Ovary (tissue), 9 donors: ENCODE measurements around the gene ETNK2. TPM values are rescaled to one million over a fixed set of nuclear protein-coding genes. Genes with fewer than 3 reads are reported as not detected.

Source experiments
- DNase-seq, 5 donors: peaks; one replicate each; pipeline ENCODE4 v3.0.0-alpha.2; 2019 to 2020
- H3K27ac ChIP-seq, 2 donors: fragments of 200-600 bp; one replicate each; pipeline versions ENCODE4 v1.5.1 to v1.8.0; 2019 to 2022
- H3K27me3 ChIP-seq: fragments of 200-600 bp; one replicate; pipeline ENCODE4 v1.8.0; 2022
- H3K36me3 ChIP-seq: fragments of 200-600 bp; sonication (generic); one replicate; pipeline ENCODE4 v1.5.1; 2019
- H3K4me1 ChIP-seq: one replicate; pipeline ENCODE4 v1.8.1; 2013; ENCODE audit warnings: mild to moderate bottlenecking, moderate library complexity; ENCODE audit not compliant: insufficient read depth
- H3K4me3 ChIP-seq: fragments of 200-600 bp; sonication (generic); one replicate; pipeline ENCODE4 v1.5.1; 2017
- H3K9me3 ChIP-seq, 2 donors: fragments of 200-600 bp in 1 of 2; sonication (generic) in 1 of 2; one replicate each; pipeline versions ENCODE4 v1.5.1 to v1.8.1; 2013 to 2019; ENCODE audit warnings: mild to moderate bottlenecking in 1 of 2, moderate library complexity in 1 of 2
- CTCF ChIP-seq, 3 donors: fragments of 450-650 bp in 2 of 3; fragments of 200-600 bp in 1 of 3; IDR thresholded peaks; one replicate each; pipeline versions ENCODE4 v1.5.1 to v1.8.0; 2016 to 2022; ENCODE audit warnings: antibody characterized with exemption in 3 of 3, mild to moderate bottlenecking in 1 of 3
- EP300 ChIP-seq: sonication (generic); formaldehyde crosslinking; IDR thresholded peaks from one replicate; pipeline ENCODE4 v1.6.1; 2017; ENCODE audit warnings: antibody characterized with exemption
- POLR2A ChIP-seq: fragments of 450-650 bp; IDR thresholded peaks from one replicate; pipeline ENCODE4 v1.6.1; 2017; ENCODE audit warnings: antibody characterized with exemption, mild to moderate bottlenecking, moderate library complexity
- WGBS, 3 donors: extraction: QIAGEN DNeasy Blood & Tissue Kit in 1 of 3; methylation state at CpG; one replicate each; pipeline versions ENCODE4 v1.1.5 to v1.1.7; 2013 to 2017; 5-methylcytosine and 5-hydroxymethylcytosine counted together
- intact Hi-C, 4 donors: fragments of 100-400 bp; cut with DNase I; formaldehyde crosslinking; loops; one replicate each; pipeline versions ENCODE4 v1.11.0 to v1.15.1; 2022 to 2023
- polyA plus RNA-seq, 2 donors: library from polyadenylated mRNA; stranded (reverse); fragments of 200-250 nt in 1 of 2; fragments of 350-450 nt in 1 of 2; fragmentation: Illumina TruSeq in 1 of 2; extraction: RNeasy Lipid Tissue Mini Kit (QIAGEN cat#74804) in 1 of 2; gene quantifications; one replicate each; pipeline ENCODE4 v1.2.3, GENCODE V29; 2013 to 2014
- total RNA-seq, 7 donors: library from RNA; depleted of rRNA in 2 of 7; stranded (reverse); fragments of >200 nt in 2 of 7; fragmentation: NEBNext Ultra II Directional in 3 of 7; extraction: Animal tissue kit (Norgen Biotek cat#: 25700) in 3 of 7; gene quantifications; one replicate each; pipeline versions ENCODE4 v1.1.0 to v1.2.4, GENCODE V29; 2016 to 2023
- donor health status: DM: no; HTN: no; CAD: no; lungs with moderate emphysema.
- donor health status: DM: no; HTN: no; CAD: no.
- donor health status: Bipolar disorder and iron deficiency.
- donor health status: DM: yes; HTN: yes; CAD: no.
- donor health status: DM: no; HTN: no; CAD: no.
- donor health status: DM: yes; HTN: yes; CAD: no.

The ETNK2 gene
- total and polyA plus RNA-seq, 9 donors, result 16.3 to 60.9 (median 40.3) TPM

- intact Hi-C loops, result no loop called here
- 25 to 32% (median 31%) methylated on average over 11 of the region's 11 CpGs for WGBS, 3 donors
- Histone ChIP-seq H3K27ac (peak overlapping the region; percentile 0 to 66), H3K36me3 (no peaks in the 10 kb centered on the region), H3K4me1 (peaks cover 17% of the 10 kb centered on the region), H3K4me3 (no peak overlapping the region), H3K9me3 (no peaks in the 10 kb centered on the region), H3K27me3 (no peaks in the 10 kb centered on the region)
- no peak for TF ChIP-seq EP300
- TF ChIP-seq CTCF (IDR thresholded peaks at IDR 0.05), result no peak
- no peak for TF ChIP-seq POLR2A
- peak; percentile 77 to 87 (median 84) for DNase-seq
Measured at GRCh38 chr1:204130981-204131892, 20.6 kb downstream of the ETNK2 start.

GRCh38 chr1:204130178-204130577 lies 21.7 kb downstream of the ETNK2 start:
- H3K27me3 ChIP-seq, result no peaks in the 10 kb centered on the region
- peak; percentile 51 to 74 (median 62) for DNase-seq
- TF ChIP-seq CTCF (IDR thresholded peaks at IDR 0.05), result no peak
- no peak for TF ChIP-seq POLR2A
- no peak for TF ChIP-seq EP300
- H3K9me3 ChIP-seq, result no peaks in the 10 kb centered on the region
- H3K4me1 ChIP-seq, result peaks cover 17% of the 10 kb centered on the region
- 24 to 50% (median 26%) methylated on average over 4 of the region's 4 CpGs for WGBS, 3 donors
- H3K27ac ChIP-seq, result peak overlapping the region; percentile 12 to 66
- intact Hi-C loops, result no loop called here
- no peak overlapping the region for H3K4me3 ChIP-seq
- H3K36me3 ChIP-seq, result no peaks in the 10 kb centered on the region

GRCh38 chr1:204128964-204129896 lies 22.6 kb downstream of the ETNK2 start:
- intact Hi-C loops, result loop anchor here (2.0 to 10.0 kb wide), 8 partner anchors 47 to 507 kb away; partner anchors contain the start of genes SNRPE (in 1 of the 4) and SOX13 (in 1 of the 4)
- Histone ChIP-seq H3K4me1 (peaks cover 17% of the 10 kb centered on the region), H3K4me3 (peak overlapping the region; percentile 27), H3K27ac (peak overlapping the region; percentile 35 to 66), H3K36me3 (no peaks in the 10 kb centered on the region), H3K9me3 (no peaks in the 10 kb centered on the region), H3K27me3 (no peaks in the 10 kb centered on the region)
- 6 to 12% (median 11%) methylated on average over 28 to 29 of the region's 29 CpGs for WGBS, 3 donors
- peak; percentile 77 to 86 (median 80) for DNase-seq
- TF ChIP-seq POLR2A (peak; percentile 11), CTCF (IDR thresholded peaks at IDR 0.05) (peak; percentile 85 to 97 (median 87)), EP300 (no peak)

GRCh38 chr1:204128464-204128963 lies 23.3 kb downstream of the ETNK2 start:
- peak overlapping the region in 1 of 2 donors; percentile 66 for H3K27ac ChIP-seq
- no peaks in the 10 kb centered on the region for H3K27me3 ChIP-seq
- intact Hi-C loops, result loop anchor here (2.0 to 10.0 kb wide), 8 partner anchors 46 to 506 kb away; partner anchors contain the start of genes SNRPE (in 1 of the 4) and SOX13 (in 1 of the 4)
- no peak for TF ChIP-seq POLR2A
- no peak for TF ChIP-seq CTCF (IDR thresholded peaks at IDR 0.05)
- TF ChIP-seq EP300, result no peak
- no peaks in the 10 kb centered on the region for H3K9me3 ChIP-seq
- no peak for DNase-seq
- H3K4me3 ChIP-seq, result no peak overlapping the region
- H3K36me3 ChIP-seq, result no peaks in the 10 kb centered on the region
- WGBS, 3 donors, result 66 to 85% (median 72%) methylated on average over 4 of the region's 4 CpGs
- peaks cover 17% of the 10 kb centered on the region for H3K4me1 ChIP-seq
